ENCODE results near the gene IL26.
"Not testable (repeated sequence)": the region's sequence is repeated elsewhere in the genome, so short reads cannot be mapped to it uniquely, and the experiment has no call there.

Gene IL26

DNA sequence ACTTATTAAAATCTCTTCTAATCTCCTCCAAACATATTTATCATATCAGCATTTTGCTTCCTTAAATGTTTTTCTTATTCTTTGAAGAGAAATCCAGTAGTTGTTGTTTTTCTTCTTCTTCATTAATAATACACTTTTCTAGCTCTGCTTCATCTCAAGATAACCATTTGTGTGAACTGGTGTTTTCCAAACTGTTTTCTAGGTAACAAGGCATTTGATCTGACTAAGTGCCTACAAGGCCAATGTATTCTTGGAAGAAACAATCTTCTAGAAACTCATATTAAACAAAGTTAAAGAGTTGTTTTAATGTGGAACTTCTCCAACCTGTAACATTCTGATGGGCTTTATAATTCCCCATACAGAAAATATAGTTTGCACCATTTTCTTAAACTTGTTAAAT lies 35.3 kb downstream of the IL26 start:
- DNase-seq = no peak

DNA sequence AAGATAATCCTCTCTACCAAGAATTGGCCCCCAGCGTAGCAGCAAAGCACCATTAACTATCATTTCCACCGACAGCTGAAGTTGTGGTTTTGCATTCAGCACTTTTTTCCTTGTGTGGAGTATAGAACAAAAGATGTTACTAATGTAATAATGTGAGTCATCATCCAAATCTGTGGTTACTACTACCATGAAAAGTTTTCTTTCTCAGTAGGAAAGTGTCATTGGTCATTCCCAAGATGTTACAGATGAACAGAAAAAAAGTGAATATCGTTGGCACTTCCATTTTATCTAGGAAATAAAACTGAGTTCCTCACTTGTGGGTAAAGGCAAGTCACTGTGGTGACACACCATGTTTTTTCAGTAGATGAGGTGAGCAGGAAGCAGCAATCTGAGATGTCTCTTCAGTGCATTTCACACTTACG lies 35.8 kb downstream of the IL26 start:
- DNase-seq = no peak

DNA sequence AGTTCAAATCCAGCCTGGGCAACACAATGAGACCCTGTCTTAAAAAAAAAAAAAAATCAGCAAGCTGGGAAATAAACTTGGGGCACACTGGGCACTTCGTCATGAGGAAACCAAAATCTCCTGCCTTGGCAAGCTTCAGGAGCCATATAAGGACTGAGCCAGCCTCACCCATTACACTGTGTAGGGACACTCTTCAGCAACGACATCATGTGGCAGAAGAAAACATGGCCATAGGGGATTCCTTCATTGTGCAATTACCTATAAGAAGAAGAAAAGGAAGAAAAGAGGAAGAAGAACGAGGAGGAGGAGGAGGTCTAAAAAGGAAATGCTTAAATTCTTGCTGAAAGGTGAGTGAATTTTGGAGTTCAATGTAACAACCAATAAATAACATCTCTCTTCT lies 40.0 kb downstream of the IL26 start:
- DNase-seq = no peak

DNA sequence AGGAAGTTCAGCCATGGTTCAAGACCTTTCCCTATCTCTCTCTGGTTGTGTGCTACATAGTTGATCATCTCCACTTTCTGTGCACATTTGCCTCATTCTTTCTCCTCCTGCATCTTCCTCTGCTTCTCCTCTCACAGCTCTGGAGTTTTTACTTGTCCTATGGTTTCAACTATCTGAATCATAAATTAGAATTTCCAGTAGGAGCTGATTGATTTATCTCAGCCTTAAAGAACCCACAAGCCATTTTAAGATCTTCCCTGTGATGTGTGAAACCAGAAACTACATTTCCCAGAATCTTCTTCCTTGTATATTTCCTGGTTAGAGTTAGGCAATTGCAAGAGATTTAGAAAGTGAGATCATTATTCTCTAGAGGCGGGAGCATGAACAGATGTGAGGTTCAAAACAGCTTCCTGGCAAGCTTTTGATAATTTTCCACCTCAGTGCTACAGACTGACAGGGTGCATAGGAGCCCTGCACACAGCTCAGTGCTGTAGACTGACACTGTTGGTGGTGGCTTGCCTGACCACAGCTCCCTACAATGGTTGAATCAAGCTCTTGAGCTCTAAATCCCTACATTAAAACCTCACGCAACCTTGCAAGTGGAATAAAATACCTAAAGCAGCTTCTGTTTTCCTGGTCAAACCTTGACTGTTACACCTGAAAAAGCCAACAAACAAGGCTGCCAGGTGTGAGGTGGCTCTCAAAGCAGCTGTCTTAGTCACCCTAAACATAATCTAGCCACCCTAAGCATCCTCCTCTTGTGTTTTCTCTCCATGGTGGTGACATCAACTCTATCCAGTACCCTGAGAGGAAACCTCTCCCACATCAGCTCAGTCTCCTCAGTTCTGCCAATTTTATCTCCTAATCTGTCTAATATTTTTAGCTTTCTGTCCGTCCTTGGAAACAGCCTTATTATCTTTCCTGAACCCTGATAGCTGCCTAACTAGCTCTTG lies 44.5 kb downstream of the IL26 start:
- DNase-seq = peak; percentile 87

DNA sequence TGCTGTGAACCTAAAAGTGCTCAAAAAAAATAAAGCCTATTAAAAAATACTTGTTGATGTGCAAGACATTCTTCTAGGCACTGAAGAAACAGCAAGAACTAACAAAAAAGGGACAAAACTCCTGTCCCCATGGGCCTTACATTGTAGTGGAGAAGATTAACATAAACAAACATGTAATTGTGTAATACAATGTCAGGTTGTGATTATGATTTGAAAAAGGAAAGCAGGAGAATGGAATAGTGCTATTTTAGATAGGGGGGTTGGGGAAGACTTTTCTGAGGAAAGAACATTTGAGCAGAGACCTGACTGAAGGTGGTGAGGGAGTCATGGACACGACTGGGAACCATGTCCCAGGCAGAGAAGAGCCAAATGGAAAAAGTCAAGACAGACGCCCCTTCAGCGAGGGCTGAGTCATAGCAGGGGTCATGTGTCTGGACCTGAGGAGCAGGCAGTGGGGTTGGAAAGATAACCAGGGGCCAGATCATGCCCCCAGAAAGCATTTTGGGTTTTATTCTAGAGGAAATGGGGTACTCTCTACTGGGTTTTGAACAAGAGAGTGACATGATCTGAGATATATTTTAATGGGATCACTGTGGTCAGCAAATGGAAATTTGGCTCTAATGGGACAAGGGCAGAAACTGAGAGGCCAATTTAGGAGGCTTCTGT lies 46.7 kb downstream of the IL26 start:
- DNase-seq = no peak

DNA sequence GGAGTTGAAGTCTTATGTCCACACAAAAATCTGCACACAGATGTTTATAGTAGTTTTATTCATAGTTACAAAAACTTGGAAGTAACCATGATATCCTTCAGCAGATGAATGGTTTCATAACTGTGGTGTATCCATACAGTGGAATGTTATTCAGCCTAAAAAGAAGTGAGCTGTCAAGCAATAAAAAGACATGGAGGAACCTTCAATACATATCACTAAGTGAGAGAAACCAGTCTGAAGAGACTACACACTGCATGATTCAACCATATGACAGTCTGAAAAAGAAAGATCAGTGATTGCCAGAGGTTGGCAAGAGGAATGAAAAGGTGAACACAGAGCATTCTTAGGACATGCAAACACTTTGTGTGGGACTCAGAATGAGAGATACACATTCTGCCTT lies 47.4 kb downstream of the IL26 start:
- no peak for DNase-seq

DNA sequence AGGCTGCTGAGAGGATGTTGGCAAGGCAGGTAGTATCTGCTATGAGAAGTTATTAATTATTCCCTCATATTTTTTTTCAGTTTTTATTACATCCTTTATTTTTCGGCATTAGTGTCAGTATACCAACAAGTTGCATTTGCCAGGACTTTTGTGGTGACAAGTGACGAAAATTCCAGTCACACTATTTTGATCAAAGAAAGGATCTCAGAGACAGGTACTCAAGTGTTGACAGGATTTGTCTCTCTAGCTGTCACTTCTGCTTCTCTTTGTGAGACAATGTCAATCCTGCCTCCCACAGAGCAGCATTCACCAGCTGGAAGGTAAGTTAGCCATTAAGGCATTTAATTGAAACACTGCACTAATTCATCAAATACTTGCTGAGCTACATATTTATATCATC lies 48.0 kb downstream of the IL26 start:
- peak; percentile 3 for DNase-seq

DNA sequence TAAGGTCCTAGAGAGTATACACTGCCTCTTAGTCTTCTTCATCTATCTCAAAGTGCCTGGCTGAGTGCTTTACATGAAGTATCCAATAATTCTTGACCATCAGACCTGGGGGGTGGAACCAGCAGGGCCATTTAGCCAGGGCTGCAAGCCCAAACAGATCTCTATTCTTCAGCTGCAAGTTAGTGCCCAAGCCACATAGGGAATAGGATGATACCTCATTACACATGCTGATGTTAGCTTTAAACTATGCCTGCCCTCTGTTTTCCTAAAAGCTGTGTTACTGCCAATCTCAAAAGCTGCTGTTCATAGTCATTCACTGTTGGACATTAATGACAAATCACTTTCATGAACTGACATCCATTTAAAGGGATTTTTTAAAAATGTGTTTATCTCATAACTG lies 49.4 kb downstream of the IL26 start:
- DNase-seq = peak; percentile 18

DNA sequence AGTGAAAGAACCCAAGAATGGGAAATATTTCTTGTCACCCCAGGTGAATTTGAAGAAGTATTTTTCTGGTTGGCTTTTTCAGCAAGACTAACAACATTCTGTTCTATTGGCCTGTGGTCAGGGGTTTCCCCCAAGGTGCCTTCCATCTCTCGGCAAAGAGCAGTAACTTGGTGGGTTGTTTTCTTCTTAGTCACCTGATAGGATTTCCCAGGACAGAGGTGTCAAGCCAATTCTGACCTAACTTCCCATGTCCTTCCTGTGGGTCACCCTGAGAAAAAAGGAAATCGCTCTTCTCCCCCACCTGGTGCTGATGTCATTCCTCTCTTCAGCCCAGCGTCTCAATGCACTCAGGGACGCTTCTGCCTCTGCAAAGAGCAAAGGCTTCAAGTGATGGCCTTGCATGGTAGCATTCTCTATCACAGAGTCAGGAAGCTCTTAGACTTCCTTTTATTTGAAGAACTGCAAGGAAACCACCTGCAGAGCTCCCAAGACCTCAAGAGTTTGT lies 50.0 kb downstream of the IL26 start:
- DNase-seq = no peak

DNA sequence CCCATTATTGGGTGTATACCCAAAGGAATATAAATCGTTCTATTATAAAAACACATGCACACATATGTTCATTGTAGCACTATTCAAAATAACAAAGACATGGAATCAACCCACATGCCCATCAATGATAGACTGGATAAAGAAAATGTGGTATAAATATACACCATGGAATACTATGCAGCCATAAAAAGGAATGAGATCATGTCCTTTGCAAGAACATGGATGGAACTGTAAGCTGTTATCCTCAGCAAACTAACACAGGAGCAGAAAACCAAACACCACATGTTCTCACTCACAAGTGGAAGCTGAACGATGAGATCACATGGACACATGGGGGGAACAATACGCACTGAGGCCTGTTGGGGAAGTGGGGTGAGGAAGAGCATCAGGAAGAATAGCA lies 50.8 kb downstream of the IL26 start:
- DNase-seq = not testable (repeated sequence)

DNA sequence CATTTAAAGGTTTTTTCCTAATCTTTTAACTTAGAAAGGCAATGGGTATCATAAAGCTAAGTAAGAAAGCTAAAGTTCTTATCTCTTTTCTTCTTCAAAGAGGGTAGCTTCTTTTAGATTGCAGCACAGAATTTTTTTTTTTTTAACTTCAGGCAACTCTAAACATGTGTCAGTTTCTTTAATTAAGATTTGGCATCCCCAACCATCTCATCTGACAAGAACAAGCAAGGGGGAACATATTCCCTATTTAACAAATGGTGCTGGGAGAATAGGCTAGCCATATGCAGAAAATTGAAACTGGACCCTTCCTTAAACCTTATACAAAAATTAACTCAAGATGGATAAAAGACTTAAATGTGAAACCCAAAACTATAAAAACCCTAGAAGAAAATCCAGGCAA lies 51.8 kb downstream of the IL26 start:
- DNase-seq = no peak

DNA sequence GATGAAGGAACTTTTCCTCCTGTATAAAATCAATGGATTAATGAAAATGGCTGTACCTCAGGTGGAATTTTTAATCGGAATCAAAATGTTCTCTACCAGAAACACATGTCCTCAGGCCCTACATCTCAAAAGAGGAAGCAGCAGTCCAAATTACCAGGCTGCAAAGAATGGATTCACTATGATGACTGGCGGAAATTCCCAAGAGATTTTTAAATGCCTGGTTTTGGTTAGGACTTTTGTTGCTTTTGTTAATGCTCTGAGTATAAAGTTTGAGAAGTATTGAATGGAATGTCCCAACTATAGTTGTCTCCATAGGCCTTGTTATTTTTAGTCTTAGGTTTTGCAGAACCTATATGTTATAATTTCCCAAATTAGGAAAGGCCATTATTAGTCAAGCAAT lies 54.9 kb downstream of the IL26 start:
- DNase-seq = no peak

DNA sequence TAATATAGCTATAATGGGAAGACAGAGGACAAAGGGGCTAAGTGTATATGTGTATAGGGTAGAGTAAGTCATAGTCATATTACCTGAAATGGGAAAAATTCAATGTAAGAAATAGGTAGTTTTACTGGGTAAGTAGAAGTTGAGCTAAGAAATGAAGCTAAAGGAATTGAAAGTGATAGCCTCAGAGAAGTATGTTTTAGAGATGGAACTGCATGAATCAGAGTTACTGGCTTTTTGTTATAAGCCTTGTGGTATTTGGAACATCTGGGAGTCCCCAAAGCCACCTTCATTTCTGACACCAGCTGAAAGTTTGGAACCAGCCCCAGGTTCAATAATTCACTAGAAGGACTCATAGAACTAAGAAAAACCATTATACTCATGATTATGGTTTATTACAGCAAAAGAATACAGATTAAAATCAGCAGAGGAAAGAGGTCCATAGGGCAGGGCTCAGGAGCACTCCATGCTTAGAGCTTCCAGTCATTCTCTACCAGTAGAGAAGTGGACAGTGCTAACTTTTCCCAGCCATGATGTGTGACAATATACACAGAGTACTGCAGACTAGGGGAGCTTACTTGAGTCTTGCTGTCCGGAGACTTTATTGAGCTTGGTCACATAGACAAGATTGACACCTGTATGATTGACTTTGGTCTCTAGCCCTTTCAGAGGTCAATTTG lies 56.3 kb downstream of the IL26 start:
- DNase-seq = no peak

DNA sequence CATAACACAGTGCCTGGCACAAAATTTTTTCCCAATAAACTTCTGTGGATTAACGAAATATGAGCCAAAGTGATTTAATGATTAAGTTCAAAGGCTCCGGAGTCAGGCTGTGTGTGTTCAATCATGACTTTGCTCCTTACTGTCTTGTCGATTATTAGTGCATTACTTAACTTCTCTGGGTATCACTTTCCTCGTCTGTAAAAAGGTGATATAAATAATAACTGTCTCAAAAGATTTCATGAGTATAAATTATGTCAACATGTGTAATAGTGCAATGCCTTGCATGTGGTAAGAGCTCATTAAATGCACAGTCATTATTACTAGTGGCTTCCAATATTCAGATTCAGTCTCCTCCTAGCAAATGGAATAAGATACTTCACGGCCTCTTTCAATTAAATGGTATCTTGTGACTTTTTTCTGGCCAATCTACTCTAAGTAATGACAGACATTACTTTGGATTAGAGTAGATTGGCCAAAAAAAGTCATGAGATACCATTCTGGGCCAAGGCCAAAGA lies 59.2 kb downstream of the IL26 start:
- no peak for DNase-seq

DNA sequence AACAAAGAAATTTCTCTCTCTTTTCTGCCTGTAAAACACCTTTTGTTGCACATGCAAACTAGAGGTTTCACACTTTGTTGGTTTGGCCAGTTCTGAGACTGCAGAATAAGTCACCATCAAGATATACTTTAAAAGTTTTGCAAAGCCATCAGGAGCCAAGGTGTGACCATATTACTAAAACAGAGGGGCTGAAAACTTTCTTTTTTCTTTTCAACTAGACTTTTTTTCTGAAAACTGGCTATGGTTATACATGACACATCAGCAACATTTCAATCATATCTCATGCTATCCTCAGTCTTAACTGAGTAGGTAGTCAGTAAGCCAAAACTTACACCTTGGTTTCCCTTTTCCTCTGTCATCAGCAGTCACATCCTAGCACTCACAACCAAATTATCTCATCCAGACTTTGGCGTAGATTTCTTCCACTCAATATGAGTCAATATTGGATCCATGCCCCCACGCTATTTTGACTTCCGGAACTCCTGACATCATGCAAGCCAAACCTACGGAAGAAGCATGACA lies 62.0 kb downstream of the IL26 start:
- DNase-seq = no peak

DNA sequence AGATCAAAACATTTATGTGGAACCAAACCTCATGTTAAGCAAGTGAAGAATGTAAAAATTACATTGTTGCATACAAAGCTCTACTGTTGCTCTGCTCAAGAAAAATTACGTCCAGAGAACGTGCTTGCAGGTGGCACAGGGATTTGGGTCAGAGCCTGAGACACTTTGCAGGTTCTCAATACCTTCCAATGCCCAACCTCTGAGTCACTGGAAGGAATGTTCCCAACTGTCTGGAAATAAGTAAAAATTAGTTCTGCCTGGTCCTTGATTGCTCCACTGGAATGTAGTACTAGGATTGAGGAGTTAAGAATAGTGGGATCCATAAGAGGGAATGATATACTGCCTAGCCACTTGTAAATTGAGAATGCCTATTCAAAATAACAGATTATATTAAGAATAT lies 63.2 kb downstream of the IL26 start:
- no peak for DNase-seq

DNA sequence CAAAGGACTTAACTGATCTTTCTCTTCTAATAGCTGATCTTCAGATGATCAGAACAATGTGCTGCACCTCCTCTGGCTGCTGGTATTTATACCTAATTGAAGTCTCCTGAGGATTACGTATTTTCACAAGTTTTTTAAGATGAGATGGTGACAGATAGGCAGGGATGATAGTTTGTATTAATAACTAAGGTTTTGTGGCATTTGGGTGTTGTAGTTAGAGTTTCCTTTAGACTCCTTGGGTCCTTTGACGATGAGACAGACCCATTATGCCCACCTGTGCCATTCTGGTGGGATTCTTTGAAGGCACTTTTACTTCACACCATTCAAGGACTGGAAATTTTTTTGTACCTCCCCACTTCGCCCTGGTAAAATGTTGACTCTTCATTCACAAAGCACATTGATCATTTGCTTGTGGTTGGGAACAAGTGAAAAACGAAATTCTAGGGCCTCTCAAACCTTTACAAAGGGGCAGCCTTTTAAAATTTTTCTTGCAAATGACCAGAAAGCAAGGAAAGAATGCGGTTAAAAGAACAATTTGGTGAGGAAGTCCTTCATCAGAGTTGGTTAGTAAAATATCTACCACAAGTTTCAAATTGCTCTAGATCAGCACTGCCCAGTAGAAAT lies 65.8 kb downstream of the IL26 start, which contains the start of gene IFNG:
IFNG (minus strand) TSS at position 60 of the 624 bp plus-strand sequence. CDS start 125 bp downstream, outside the sequence.
- DNase-seq = no peak

DNA sequence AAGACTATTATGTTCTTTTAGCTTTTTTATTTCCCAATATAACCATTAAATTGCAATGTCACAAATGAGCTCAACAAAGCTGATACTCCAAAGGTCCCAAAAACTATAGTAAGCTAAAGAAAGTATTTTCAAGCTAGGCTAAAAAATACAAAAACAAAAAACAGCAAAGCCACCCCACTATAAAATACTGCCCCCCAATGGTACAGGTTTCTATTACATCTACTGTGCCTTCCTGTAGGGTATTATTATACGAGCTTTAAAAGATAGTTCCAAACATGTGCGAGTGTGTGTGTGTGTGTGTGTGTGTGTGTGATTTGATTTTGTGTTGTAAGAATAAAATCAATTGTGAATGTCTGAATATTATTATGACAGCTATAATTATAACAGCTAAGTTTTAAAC lies 67.2 kb downstream of the IL26 start:
- DNase-seq = peak; percentile 54

DNA sequence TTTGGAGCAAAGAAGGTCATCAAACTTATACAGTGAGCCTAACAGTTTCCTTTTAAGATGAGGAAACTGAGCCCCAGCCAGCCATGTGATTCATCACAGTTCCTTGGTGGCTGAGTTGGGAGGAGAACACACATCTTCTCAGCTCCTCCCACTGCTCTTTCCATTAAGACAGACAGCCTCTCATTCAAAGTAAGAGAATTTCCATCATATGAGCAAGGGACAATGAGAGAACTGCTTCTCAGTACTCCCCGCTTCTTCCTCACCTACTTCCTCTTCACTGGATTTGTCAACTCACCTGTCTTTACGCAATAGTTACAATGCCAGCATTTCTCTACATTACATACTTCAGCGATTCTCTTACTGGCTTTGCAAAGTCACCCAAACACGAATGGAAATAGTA lies 68.2 kb downstream of the IL26 start:
- no peak for DNase-seq

DNA sequence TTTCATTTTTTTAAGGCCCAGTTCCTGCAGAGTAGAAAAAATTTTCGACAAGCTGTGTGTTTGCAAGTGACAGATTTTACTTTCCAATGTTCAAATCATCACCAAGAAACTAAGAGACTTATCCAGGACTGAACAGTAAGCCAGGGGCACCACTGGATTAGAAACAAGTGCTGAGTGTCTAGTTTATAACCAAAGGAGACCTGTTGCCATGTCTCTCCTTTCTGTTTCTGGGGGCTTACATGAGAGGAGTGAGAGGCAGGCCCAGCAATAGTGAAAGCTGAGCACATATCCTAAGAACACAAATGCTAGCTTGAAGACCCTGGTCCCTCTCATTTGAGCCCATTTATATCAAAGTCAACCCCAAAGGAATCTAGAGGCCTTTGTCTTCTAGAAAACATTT lies 69.0 kb downstream of the IL26 start:
- no peak for DNase-seq

DNA sequence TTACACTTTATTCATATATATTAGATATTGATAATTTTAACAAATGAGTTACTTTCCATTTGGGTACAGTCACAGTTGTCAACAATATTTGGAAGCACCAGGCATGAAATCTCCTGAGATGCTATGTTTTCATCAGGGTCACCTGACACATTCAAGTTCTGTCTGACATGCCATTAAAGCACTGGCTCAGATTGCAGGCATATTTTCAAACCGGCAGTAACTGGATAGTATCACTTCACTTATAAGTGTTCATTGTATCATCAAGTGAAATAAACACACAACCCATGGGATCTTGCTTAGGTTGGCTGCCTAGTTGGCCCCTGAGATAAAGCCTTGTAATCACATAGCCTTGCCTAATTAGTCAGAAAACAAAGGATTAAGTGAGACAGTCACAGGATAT lies 70.8 kb downstream of the IL26 start:
- peak; percentile 24 for DNase-seq
